Stimulated activated CD4-positive, alpha-beta T cell treated with anti-CD3 and anti-CD28 coated beads, Interleukin-1b, Interleukin-23, amount 100 ng/mL, for 1 hour (primary cell): ENCODE results near the gene ZNF444.

Source experiments
- DNase-seq, 2 donors: peaks; one replicate each; pipeline ENCODE4 v3.0.0-alpha.2; 2020; ENCODE audit warnings: low read depth in 2 of 2

Gene ZNF444

GRCh38 chr19:56107626-56108351 lies 33.3 kb upstream of the ZNF444 start:
- no peak for DNase-seq

DNA sequence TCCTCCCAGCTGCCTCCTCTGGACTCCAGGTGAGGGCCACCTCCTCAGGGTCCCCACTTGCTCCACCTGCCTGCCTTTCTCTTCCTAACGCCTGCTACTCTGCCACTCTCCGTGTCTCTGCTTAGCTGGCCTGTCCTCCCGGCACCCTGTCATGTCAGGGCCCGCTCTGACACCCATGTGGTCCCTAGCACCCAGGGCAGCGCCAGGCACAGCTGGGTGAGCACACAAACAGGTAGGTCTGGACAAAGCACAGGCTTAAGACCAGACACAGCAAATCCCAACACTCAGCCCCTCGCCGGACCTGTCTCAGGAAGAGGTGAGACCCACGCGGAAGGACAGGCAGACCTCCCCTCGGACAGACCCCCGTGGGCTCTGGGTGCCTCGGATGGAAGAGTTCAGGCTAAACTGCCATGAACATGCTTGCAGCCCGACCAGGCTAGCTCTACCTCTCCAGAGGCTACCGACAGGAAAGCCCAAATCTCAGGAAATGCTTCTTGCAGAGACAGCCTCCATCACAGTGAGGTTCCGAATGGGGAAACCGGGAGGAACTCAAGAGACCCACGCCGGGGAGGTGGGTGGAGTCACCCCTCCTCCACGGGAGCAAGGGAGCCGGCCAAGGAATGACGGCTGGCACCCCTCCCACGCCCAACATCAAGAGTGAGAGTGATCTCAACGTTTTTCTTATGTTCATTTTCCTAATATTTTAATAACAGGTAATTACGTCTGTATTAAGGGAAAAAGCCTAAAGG lies 32.5 kb upstream of the ZNF444 start:
- no peak for DNase-seq

- DNase-seq: no peak
Observed at GRCh38 chr19:56109226-56109625, 31.9 kb upstream of the ZNF444 start.

DNA sequence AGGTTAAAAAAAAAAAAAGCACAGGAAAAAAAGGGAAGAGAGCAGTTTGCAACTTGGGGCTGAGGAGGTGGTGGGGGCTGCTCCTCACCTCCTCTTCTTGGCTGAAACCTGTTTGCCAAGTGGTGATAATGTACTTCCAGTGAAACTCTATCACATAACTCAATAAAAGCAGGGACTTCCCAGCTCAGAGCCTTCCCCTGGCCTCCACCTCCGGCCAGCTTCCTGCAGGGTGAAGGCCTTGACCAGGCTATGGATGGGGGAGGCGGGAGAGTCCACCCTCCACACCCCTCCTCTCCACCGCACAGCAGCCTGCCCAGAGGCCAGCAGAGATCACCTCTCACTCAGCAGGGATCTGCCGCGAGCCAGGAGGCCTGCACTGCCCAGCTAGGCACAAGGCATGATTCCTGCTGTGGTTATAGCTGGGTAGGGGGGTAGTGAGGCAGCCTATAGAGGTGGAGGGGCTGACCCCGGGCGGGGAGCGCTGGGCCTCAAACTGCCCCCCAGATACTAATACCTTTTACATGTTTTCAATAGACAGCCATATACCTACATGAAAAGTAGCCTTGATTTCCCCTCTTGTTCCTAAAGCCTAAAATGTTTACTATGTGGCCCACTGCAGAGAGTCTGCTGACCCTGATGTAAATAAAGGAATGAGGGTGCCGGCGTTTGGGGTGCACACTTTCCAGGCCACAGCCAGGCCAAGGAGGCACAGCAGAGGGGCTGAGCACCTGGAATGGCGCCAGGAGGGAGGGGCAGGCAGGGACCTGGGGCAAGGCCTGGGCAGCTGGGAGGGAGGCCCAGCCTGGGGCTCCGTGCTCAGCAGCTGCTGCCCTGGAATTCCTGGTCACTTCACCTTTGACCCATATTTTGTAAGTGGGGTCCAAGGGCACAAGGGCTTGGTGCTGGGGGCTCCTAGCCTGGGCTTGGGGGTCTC lies 30.3 kb upstream of the ZNF444 start:
- no peak for DNase-seq

- no peak for DNase-seq
Observed at GRCh38 chr19:56111601-56112312, 29.3 kb upstream of the ZNF444 start.

- DNase-seq: no peak
Observed at GRCh38 chr19:56112313-56112709, 28.8 kb upstream of the ZNF444 start.

- DNase-seq: no peak
Observed at GRCh38 chr19:56113074-56113632, 27.9 kb upstream of the ZNF444 start.

DNA sequence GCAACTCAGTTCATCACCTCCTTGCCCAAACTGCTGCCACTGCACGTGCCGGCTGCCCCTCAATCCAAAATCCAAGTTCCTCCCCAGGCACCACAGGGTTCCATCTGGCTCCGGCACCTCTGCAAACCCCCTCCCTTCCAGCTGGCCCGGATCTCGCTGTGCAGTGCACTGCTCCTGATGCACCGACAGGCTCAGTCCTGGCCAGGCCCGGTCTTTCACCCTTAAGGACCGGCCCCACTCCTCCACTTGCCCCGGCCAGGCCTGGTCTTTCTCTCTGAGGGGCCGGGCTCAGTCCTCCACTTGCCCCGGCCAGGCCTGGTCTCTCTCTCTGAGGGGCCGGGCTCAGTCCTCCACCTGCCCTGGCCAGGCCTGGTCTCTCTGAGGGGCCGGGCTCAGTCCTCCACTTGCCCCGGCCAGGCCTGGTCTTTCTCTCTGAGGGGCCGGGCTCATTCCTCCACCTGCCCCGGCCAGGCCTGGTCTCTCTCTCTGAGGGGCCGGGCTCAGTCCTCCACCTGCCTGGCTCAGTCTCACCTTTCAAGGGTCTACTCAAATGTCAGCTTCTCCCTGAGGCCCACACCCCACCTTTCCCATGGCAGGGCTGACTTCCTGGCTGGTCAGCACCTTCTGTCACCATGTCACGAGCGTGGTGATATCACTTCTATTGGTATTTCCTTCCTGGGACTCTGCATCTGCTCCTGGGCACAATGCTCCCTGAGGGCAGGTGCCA lies 26.9 kb upstream of the ZNF444 start:
- no peak for DNase-seq

GRCh38 chr19:56114778-56115110 lies 26.3 kb upstream of the ZNF444 start:
- DNase-seq: no peak

DNA sequence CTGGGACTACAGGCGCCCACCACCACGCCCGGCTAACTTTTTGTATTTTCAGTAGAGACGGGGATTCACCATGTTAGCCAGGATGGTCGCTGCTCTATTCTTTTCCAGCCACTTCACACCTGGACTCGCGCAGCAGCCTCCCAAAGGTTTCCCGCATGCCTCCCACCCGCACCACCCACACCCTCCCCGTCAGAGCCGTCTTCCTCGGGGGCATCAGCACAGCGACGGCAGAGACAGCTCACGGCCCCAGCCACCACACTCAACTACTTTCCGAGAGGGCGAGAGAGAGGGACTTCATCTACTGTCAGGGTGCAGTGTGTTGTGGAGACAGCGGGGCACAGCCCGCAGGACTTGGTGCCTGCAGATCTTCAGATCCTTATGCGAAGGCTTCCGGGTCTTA lies 25.6 kb upstream of the ZNF444 start:
- no peak for DNase-seq

DNA sequence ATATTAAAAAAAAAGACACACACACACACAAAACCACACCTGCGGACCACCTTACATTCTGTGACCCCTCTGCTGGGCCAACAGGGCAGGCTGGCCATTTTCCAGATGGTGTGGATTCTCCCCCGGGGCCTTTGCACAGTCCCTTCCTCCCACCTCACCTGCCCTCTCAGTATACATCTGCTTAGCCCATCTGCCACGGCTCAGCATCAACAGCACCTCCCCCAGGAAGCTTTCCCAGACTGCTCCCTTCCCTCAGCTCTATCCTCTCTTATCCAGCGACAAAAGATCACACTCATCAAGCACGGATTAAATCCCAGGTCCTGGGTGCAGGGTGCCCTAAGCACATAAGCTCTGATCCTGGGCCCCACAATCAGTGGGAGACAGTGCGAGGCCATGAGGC lies 24.5 kb upstream of the ZNF444 start:
- no peak for DNase-seq

GRCh38 chr19:56117376-56117884 lies 23.7 kb upstream of the ZNF444 start:
- no peak for DNase-seq

- no peak for DNase-seq
Observed at GRCh38 chr19:56117889-56118288, 23.2 kb upstream of the ZNF444 start.

DNA sequence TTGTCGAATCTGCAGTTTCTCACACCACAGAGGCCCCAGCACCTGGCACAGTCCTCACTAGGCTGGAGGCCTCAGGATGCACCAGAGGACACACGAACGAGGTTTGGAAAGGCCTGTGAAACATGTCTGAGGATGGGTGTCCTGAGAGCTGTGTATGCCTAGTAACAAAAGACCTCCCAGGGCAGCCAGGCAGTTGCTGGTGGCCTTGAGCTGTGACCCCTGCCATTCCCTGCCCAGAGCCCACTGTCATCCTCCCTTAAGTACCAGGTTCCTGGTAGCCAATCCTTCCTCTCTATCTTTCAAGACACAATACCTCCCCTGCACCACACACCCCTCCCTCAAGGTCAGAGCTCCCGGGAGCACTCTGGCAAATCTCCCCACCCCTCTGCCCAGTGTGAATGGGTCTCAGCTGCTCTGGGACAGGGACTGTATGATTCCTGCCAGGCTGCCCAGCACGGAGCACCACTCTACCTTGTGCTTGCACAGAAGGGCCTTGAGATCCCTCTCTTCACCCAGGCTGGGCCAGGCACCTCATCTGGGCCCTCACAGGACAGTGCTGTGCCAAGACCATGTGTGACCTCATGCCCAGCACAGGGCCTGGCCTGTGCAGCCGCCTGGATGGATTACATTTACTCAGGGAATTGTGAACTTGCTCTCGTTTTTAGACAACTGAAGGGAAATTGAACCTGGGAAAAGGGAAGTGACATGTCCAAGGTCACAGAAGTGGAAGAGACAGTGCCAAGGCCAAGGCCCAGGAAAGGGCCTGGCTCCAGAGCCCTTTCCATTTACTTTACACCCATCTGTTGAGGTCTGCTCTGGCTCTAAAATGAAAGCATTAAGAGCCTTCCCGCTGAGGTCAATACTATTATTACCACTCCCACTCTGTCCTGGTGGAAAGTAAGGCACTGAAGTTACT lies 22.2 kb upstream of the ZNF444 start:
- no peak for DNase-seq

GRCh38 chr19:56119582-56119978 lies 21.5 kb upstream of the ZNF444 start:
- no peak for DNase-seq

GRCh38 chr19:56120002-56120370 lies 21.1 kb upstream of the ZNF444 start:
- no peak for DNase-seq

GRCh38 chr19:56120371-56121179 lies 20.5 kb upstream of the ZNF444 start:
- peak; percentile 54 to 71 for DNase-seq
